Activated naive CD4-positive, alpha-beta T cell treated with anti-CD3 and anti-CD28 coated beads for 36 hours (primary cell): ENCODE results near the gene UGT1A9. TPM values are rescaled to one million over a fixed set of nuclear protein-coding genes. Genes with fewer than 3 reads are reported as not detected.

Source experiments
- CTCF ChIA-PET: fragments of 350-600 bp; sonication (Branson Sonifier 250); formaldehyde crosslinking; loops from one replicate; lab custom pipeline; 2021; ENCODE audit warnings: antibody characterized with exemption; lab: Charles Lee
- DNase-seq: peaks from one replicate; pipeline ENCODE4 v3.0.0-alpha.2; 2020
- H3K27ac Mint-ChIP-seq: one replicate; pipeline ENCODE4 v1.8.0; 2021; ENCODE audit warnings: mild to moderate bottlenecking, mixed read lengths
- H3K27me3 Mint-ChIP-seq: one replicate; pipeline ENCODE4 v1.8.0; 2021; ENCODE audit warnings: low read depth, mixed read lengths
- H3K36me3 Mint-ChIP-seq: one replicate; pipeline ENCODE4 v1.8.0; 2021; ENCODE audit warnings: low read depth, mixed read lengths
- H3K4me1 Mint-ChIP-seq: one replicate; pipeline ENCODE4 v1.8.0; 2021; ENCODE audit warnings: low read depth, mixed read lengths
- H3K4me3 Mint-ChIP-seq: one replicate; pipeline ENCODE4 v1.8.0; 2021; ENCODE audit warnings: mild to moderate bottlenecking, moderate library complexity, mixed read lengths
- H3K9me3 Mint-ChIP-seq: one replicate; pipeline ENCODE4 v1.8.0; 2021; ENCODE audit warnings: mixed read lengths
- intact Hi-C: fragments of 100-400 bp; cut with micrococcal nuclease; formaldehyde crosslinking; loops from one replicate; pipeline ENCODE4 v1.15.1; 2023
- total RNA-seq, 2 experiments: library from RNA; stranded (reverse); gene quantifications; one replicate each; pipeline ENCODE4 v1.2.3, GENCODE V29; 2021

Gene UGT1A9
- total RNA-seq, 2 experiments from 2014 or later = not detected

- Mint-ChIP-seq H3K9me3 (no peaks in the 10 kb centered on the region), H3K4me1 (no peaks in the 10 kb centered on the region), H3K27me3 (peaks cover 3% of the 10 kb centered on the region), H3K27ac (no peak overlapping the region), H3K36me3 (no peaks in the 10 kb centered on the region), H3K4me3 (no peak overlapping the region)
- intact Hi-C loops = no loop called here
- CTCF ChIA-PET = no interaction called here
- no peak for DNase-seq
Observed at GRCh38 chr2:233799087-233799665, 127.5 kb downstream of the UGT1A9 start.

GRCh38 chr2:233799716-233800115 lies 128.0 kb downstream of the UGT1A9 start:
- H3K27me3 Mint-ChIP-seq = peaks cover 3% of the 10 kb centered on the region
- no peaks in the 10 kb centered on the region for H3K9me3 Mint-ChIP-seq
- CTCF ChIA-PET = no interaction called here
- intact Hi-C loops = no loop called here
- no peak overlapping the region for H3K4me3 Mint-ChIP-seq
- no peak overlapping the region for H3K27ac Mint-ChIP-seq
- DNase-seq = no peak
- no peaks in the 10 kb centered on the region for H3K36me3 Mint-ChIP-seq
- no peaks in the 10 kb centered on the region for H3K4me1 Mint-ChIP-seq

DNA sequence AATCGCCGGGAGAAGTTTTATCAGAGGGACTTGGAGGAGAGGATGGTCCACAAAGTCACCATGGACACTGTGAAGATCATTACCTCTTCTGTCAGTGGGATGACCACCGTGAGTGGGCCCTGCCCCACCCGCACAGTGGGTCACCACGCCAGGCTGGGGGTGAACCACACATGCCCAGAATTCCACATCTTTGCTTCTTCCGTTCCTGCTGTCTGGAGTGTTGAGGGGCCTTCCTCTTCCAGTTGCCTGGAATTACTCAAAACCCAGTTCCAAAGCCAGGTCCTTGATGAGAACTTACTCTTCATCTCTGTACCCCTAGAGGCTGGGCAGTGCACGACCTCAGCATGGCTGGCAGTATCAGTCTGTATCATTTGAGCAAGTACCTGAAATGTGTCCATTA lies 128.5 kb downstream of the UGT1A9 start:
- CTCF ChIA-PET = no interaction called here
- no peak for DNase-seq
- H3K36me3 Mint-ChIP-seq = no peaks in the 10 kb centered on the region
- no peaks in the 10 kb centered on the region for H3K9me3 Mint-ChIP-seq
- no peak overlapping the region for H3K27ac Mint-ChIP-seq
- intact Hi-C loops = no loop called here
- H3K27me3 Mint-ChIP-seq = peaks cover 3% of the 10 kb centered on the region
- H3K4me3 Mint-ChIP-seq = no peak overlapping the region
- H3K4me1 Mint-ChIP-seq = no peaks in the 10 kb centered on the region

DNA sequence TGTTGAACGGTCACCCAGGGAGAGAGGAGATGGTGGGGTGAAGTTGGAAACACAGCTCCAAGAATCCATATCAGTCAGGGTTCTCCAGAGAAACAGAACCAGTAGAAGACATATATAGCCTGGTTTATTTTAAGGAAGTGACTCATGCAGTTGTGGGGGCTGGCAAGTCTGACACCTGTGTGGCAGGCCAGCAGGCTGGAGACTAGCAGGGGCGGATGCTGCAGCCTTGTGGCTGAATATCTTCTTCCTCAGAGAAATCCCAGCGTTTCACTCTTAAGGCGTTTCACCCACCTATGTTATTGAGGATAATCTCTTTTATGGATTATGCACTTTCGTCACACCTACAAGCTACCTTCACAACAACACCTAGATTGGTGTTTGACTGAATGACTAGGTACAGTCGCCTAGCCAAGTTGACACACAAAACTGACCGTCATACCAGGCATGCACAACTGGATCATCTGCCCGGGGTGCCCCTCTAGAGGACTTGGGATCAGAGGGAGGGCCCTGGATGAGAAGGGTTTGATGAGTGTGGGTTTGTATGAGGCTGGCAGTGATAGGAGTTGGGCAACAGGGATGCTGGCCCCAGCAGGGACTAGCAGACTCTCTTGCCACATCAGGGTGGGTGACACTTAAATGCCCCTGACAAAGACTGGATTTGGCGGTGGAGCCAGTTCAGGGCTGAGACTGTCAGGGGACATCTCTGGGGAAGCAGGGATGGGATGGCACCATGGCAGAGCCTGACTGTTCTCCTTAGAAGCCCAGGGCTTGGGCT lies 129.8 kb downstream of the UGT1A9 start:
- Mint-ChIP-seq H3K4me1 (no peaks in the 10 kb centered on the region), H3K27ac (no peak overlapping the region), H3K4me3 (no peak overlapping the region), H3K9me3 (no peaks in the 10 kb centered on the region), H3K36me3 (no peaks in the 10 kb centered on the region), H3K27me3 (peaks cover 3% of the 10 kb centered on the region)
- DNase-seq = peak; percentile 39
- intact Hi-C loops = no loop called here
- CTCF ChIA-PET = no interaction called here

GRCh38 chr2:233802132-233802815 lies 130.6 kb downstream of the UGT1A9 start:
- Mint-ChIP-seq H3K27ac (no peak overlapping the region), H3K4me1 (no peaks in the 10 kb centered on the region), H3K4me3 (no peak overlapping the region), H3K9me3 (no peaks in the 10 kb centered on the region), H3K36me3 (no peaks in the 10 kb centered on the region), H3K27me3 (peaks cover 3% of the 10 kb centered on the region)
- no peak for DNase-seq
- intact Hi-C loops = no loop called here
- CTCF ChIA-PET = no interaction called here

DNA sequence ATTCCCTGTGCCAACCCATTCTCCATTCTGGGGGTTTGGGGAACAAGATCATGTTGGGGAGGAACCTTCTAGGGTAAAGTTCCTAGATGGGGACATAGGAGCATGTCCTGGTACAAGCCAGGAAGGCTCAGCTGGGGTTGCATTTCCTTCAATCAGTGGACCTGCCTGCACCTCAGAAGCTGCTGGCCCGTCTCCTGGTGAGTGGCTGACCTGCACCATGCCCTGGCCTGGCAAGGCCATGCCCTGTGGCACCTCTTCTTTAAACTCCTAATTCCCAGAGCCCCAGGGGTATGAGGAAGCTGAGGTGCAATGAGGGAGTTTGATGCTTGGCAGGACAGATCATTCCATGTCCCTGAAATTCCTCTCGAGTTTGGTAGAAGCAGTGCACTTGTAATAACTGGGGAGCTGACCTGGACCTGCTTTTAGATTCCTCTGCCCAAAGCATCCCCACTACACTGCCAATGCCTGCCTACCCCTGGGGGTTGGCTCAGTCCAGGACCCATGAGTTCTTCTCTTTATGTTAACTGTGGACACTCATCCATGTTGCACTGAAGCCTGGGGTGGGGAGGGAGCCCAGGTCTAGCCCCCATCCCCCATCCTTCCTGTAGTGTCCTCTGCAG lies 131.7 kb downstream of the UGT1A9 start:
- CTCF ChIA-PET = interaction anchor here (1.0 kb wide), 1 partner anchor 21 kb away, joined by 3 read pairs; no protein-coding TSS in a partner anchor
- Mint-ChIP-seq H3K27me3 (peaks cover 3% of the 10 kb centered on the region), H3K4me1 (no peaks in the 10 kb centered on the region), H3K4me3 (no peak overlapping the region), H3K36me3 (no peaks in the 10 kb centered on the region), H3K9me3 (no peaks in the 10 kb centered on the region), H3K27ac (no peak overlapping the region)
- intact Hi-C loops = no loop called here
- DNase-seq = no peak

GRCh38 chr2:233803994-233804393 lies 132.3 kb downstream of the UGT1A9 start:
- CTCF ChIA-PET = interaction anchor here (1.0 kb wide), 1 partner anchor 21 kb away, joined by 3 read pairs; no protein-coding TSS in a partner anchor
- H3K27ac Mint-ChIP-seq = no peak overlapping the region
- H3K27me3 Mint-ChIP-seq = peaks cover 3% of the 10 kb centered on the region
- no peaks in the 10 kb centered on the region for H3K9me3 Mint-ChIP-seq
- intact Hi-C loops = no loop called here
- no peaks in the 10 kb centered on the region for H3K36me3 Mint-ChIP-seq
- DNase-seq = no peak
- H3K4me1 Mint-ChIP-seq = no peaks in the 10 kb centered on the region
- no peak overlapping the region for H3K4me3 Mint-ChIP-seq

GRCh38 chr2:233807215-233807865 lies 135.6 kb downstream of the UGT1A9 start:
- no peaks in the 10 kb centered on the region for H3K9me3 Mint-ChIP-seq
- DNase-seq = no peak
- no peaks in the 10 kb centered on the region for H3K36me3 Mint-ChIP-seq
- no peaks in the 10 kb centered on the region for H3K4me1 Mint-ChIP-seq
- no peak overlapping the region for H3K27ac Mint-ChIP-seq
- peaks cover 2% of the 10 kb centered on the region for H3K27me3 Mint-ChIP-seq
- no peak overlapping the region for H3K4me3 Mint-ChIP-seq
- CTCF ChIA-PET = no interaction called here
- intact Hi-C loops = no loop called here

DNA sequence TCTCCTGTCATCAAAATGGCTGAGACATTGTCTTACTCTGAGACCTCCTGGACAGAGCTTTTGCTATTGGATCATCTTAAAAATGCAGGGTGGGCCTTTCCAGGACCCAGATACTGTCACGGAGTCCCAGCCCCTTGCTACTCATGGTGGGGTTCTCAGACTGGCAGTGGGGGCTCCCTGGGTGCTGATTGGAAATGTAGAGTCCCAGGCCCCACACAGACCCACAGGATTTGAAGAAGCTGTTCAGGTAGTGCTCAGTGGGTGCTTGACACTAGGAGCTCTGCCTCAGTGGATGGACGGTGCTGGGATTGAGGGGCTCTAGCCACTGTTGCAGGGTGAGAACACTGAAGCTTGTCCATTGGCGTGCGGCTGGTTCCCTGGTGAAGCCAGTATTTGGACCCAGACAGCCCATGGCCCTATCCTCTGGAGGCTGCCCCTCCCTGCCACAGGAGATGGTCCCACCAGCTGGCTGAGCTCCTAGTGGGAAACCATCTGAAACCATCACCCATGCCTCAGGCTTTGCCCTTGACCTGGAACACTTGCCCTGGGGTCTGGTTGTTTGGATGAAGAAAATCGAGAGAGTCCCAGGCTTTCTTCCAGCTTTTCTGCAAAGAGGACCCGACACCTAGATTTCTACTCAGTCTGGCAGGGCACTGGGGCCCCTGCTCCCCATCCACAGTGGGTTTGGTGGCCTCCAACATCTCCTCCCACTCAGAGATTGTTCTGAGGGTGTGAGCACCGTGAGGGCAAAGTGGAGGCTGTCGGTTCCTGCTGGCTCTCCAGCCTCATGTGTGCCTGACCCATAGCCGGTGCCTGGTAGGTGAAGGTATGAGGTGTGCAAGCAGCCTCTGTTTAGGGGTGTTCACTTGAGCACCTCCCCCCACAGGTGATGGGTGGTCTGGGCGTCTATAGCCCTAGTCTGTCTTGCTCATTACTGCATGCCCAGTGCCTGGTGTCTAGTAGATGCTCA lies 136.6 kb downstream of the UGT1A9 start:
- Mint-ChIP-seq H3K27ac (no peak overlapping the region), H3K27me3 (no peaks in the 10 kb centered on the region), H3K36me3 (no peaks in the 10 kb centered on the region), H3K4me1 (no peaks in the 10 kb centered on the region), H3K9me3 (no peaks in the 10 kb centered on the region), H3K4me3 (no peak overlapping the region)
- CTCF ChIA-PET = no interaction called here
- DNase-seq = no peak
- intact Hi-C loops = no loop called here

DNA sequence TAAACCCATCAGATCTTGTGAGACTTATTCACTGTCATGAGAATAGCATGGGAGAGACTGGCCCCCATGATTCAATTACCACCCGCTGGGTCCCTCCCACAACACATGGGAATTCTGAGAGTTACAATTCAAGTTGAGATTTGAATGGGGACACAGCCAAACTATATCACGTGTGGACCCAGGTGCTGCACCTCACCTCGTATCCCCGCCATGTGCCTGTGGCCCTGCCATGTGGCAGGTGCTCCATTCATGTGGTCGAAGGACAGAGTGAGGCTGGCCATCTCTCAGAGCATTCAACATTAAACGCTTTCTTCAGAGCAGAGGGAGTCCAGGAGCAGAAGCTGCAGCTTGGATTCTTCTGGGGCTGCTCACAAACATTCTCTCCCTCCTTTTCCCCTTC lies 138.7 kb downstream of the UGT1A9 start:
- Mint-ChIP-seq H3K27me3 (no peaks in the 10 kb centered on the region), H3K27ac (no peak overlapping the region), H3K4me3 (no peak overlapping the region), H3K9me3 (no peaks in the 10 kb centered on the region), H3K4me1 (no peaks in the 10 kb centered on the region), H3K36me3 (no peaks in the 10 kb centered on the region)
- CTCF ChIA-PET = no interaction called here
- intact Hi-C loops = no loop called here
- DNase-seq = no peak

DNA sequence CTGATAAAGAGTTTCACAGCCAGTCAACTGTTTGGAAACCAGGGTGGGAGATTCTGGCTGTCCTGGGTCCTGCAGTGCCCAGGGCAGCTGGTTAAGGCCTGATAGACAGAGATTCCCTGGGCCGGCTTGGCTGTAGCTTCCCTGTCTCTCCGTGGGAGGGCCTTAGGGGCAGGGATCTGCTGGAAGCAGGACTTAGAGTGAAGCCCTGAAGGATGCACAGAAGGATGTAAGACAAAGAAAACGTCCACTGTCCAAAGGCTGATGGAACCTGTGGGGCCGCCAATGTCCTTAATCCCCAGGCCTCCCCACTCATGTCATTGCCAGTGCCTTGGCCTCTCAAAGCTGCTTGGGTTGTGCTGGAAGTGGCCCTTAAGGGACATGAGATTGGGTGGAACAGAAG lies 139.4 kb downstream of the UGT1A9 start:
- intact Hi-C loops = no loop called here
- H3K9me3 Mint-ChIP-seq = no peaks in the 10 kb centered on the region
- H3K4me3 Mint-ChIP-seq = no peak overlapping the region
- no peak overlapping the region for H3K27ac Mint-ChIP-seq
- DNase-seq = no peak
- no peaks in the 10 kb centered on the region for H3K36me3 Mint-ChIP-seq
- CTCF ChIA-PET = no interaction called here
- H3K4me1 Mint-ChIP-seq = no peaks in the 10 kb centered on the region
- no peaks in the 10 kb centered on the region for H3K27me3 Mint-ChIP-seq
